MCF 10A (cell line): ENCODE data around the gene TAS1R1. TPM values are rescaled to one million over a fixed set of nuclear protein-coding genes. Genes with fewer than 3 reads are reported as not detected.

Experiments used
- BruUV-seq: library from RNA; stranded (reverse); fragments of 400-500 nt; replicated peaks from 2 replicates; lab custom pipeline; 2021; lab: Mats Ljungman, UMichigan
- CTCF ChIA-PET: fragments of 300-600 bp; sonication (Branson Sonifier 250); formaldehyde crosslinking; extraction: SDS; loops from one replicate; lab custom pipeline; 2021; ENCODE audit warnings: antibody characterized with exemption, inconsistent platforms; lab: Yijun Ruan, JAX
- POLR2A ChIA-PET: fragments of 300-600, 350-650 bp; sonication (Branson Sonifier 250); formaldehyde crosslinking; extraction: SDS; loops from one replicate; lab custom pipeline; 2020; ENCODE audit warnings: antibody characterized with exemption, inconsistent platforms; lab: Yijun Ruan, JAX
- DNase-seq: peaks from one replicate; pipeline ENCODE4 v3.0.0-alpha.2; 2018; ENCODE audit not compliant: unreplicated experiment
- H3K27ac Mint-ChIP-seq: one replicate; pipeline ENCODE4 v1.8.0; 2022; ENCODE audit warnings: mild to moderate bottlenecking, low read depth, mixed read lengths; ENCODE audit not compliant: unreplicated experiment
- H3K27me3 Mint-ChIP-seq: one replicate; pipeline ENCODE4 v1.8.0; 2022; ENCODE audit warnings: mixed read lengths; ENCODE audit not compliant: insufficient read depth, unreplicated experiment
- H3K36me3 Mint-ChIP-seq: one replicate; pipeline ENCODE4 v1.8.0; 2022; ENCODE audit warnings: mild to moderate bottlenecking, moderate library complexity, mixed read lengths; ENCODE audit not compliant: insufficient read depth, unreplicated experiment
- H3K4me1 Mint-ChIP-seq: one replicate; pipeline ENCODE4 v1.8.0; 2022; ENCODE audit warnings: mixed read lengths; ENCODE audit not compliant: insufficient read depth, unreplicated experiment
- H3K4me3 Mint-ChIP-seq: one replicate; pipeline ENCODE4 v1.8.0; 2022; ENCODE audit warnings: mild to moderate bottlenecking, moderate library complexity, mixed read lengths; ENCODE audit not compliant: unreplicated experiment
- H3K9me3 Mint-ChIP-seq: one replicate; pipeline ENCODE4 v1.8.0; 2022; ENCODE audit warnings: mixed read lengths; ENCODE audit not compliant: unreplicated experiment
- intact Hi-C: fragments of 100-400 bp; cut with micrococcal nuclease; formaldehyde crosslinking; loops from 2 replicates; pipeline ENCODE4 v1.14.1; 2022
- total RNA-seq: library from RNA; stranded (reverse); gene quantifications from 2 replicates; pipeline ENCODE4 v1.2.3, GENCODE V29; 2022
- TF ChIP-seq, protein P1 (sequence below): fragments of 200-600 bp; IDR thresholded peaks from one replicate; pipeline ENCODE4 v1.8.0; 2022; ENCODE audit warnings: antibody characterized with exemption, mild to moderate bottlenecking; ENCODE audit not compliant: unreplicated experiment

The TAS1R1 gene
- total RNA-seq, 1 experiment from 2014 or later, result not detected

DNA sequence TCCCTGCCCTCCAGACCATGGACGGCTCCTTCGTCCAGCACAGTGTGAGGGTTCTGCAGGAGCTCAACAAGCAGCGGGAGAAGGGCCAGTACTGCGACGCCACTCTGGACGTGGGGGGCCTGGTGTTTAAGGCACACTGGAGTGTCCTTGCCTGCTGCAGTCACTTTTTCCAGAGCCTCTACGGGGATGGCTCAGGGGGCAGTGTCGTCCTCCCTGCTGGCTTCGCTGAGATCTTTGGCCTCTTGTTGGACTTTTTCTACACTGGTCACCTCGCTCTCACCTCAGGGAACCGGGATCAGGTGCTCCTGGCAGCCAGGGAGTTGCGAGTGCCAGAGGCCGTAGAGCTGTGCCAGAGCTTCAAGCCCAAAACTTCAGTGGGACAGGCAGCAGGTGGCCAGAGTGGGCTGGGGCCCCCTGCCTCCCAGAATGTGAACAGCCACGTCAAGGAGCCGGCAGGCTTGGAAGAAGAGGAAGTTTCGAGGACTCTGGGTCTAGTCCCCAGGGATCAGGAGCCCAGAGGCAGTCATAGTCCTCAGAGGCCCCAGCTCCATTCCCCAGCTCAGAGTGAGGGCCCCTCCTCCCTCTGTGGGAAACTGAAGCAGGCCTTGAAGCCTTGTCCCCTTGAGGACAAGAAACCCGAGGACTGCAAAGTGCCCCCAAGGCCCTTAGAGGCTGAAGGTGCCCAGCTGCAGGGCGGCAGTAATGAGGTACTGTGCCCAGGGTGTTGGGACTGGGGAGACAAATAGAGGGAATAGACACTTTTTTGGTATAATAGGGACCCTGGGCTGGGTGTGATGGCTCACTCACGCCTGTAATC is 25.7 kb downstream of the TAS1R1 start:
- ChIA-PET CTCF (interaction anchor here (0.6 to 1.9 kb wide), 6 partner anchors 19 to 950 kb away, joined by 3 to 15 read pairs (median 4); partner anchors contain the start of genes NOL9 and TAS1R1), POLR2A (interaction anchor here (0.6 to 5.0 kb wide), 16 partner anchors 7 to 479 kb away, joined by 3 to 103 read pairs (median 5); partner anchors contain the start of genes DNAJC11, KLHL21, NOL9 and PLEKHG5)
- H3K4me1 Mint-ChIP-seq, result peaks cover 27% of the 10 kb centered on the region
- H3K27ac Mint-ChIP-seq, result peak overlapping the region; percentile 100
- no TSS peak for BruUV-seq
- H3K4me3 Mint-ChIP-seq, result peak overlapping the region; percentile 94
- H3K27me3 Mint-ChIP-seq, result no peaks in the 10 kb centered on the region
- TF ChIP-seq, protein P1, sequence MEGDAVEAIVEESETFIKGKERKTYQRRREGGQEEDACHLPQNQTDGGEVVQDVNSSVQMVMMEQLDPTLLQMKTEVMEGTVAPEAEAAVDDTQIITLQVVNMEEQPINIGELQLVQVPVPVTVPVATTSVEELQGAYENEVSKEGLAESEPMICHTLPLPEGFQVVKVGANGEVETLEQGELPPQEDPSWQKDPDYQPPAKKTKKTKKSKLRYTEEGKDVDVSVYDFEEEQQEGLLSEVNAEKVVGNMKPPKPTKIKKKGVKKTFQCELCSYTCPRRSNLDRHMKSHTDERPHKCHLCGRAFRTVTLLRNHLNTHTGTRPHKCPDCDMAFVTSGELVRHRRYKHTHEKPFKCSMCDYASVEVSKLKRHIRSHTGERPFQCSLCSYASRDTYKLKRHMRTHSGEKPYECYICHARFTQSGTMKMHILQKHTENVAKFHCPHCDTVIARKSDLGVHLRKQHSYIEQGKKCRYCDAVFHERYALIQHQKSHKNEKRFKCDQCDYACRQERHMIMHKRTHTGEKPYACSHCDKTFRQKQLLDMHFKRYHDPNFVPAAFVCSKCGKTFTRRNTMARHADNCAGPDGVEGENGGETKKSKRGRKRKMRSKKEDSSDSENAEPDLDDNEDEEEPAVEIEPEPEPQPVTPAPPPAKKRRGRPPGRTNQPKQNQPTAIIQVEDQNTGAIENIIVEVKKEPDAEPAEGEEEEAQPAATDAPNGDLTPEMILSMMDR, result no peak
- intact Hi-C loops, result loop anchor here (1.0 kb wide), 1 partner anchor 20 kb away; no protein-coding TSS in a partner anchor
- DNase-seq, result no peak
- peaks cover 8% of the 10 kb centered on the region for H3K36me3 Mint-ChIP-seq
- H3K9me3 Mint-ChIP-seq, result no peaks in the 10 kb centered on the region

DNA sequence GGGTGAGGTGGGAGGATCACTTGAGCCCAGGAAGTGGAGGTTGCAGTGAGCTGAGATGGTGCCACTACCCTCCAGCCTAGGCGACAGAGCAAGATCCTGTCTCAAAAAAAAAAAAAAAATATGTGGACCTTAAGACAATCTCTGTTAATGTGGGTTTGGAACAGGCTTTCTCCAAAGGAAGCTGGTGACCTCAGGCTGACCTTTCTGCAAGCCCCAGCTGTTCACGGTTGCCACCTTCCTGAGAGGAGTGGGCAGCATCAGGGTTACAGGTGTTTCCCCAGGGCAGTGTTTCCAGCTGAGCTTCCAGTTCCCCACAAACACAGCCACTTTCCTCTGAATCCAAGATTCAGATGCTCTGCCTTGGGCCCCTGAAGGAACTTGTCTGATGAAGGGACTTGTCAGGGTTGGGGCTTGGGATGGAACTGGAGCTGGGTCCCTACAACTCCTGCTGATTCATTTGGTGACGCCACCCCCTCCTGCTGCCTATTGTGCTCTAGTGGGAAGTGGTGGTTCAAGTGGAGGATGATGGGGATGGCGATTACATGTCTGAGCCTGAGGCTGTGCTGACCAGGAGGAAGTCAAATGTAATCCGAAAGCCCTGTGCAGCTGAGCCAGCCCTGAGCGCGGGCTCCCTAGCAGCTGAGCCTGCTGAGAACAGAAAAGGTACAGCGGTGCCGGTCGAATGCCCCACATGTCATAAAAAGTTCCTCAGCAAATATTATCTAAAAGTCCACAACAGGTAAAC is 26.6 kb downstream of the TAS1R1 start:
- H3K27me3 Mint-ChIP-seq, result no peaks in the 10 kb centered on the region
- no peaks in the 10 kb centered on the region for H3K9me3 Mint-ChIP-seq
- H3K27ac Mint-ChIP-seq, result peak overlapping the region; percentile 100
- DNase-seq, result peak; percentile 37
- POLR2A ChIA-PET, result interaction anchor here (1.0 to 5.0 kb wide), 4 partner anchors 7 to 28 kb away, joined by 4 to 103 read pairs (median 22); partner anchors contain the start of genes KLHL21, NOL9 and TAS1R1
- peaks cover 27% of the 10 kb centered on the region for H3K4me1 Mint-ChIP-seq
- no TSS peak for BruUV-seq
- TF ChIP-seq, protein P1, result no peak
- H3K36me3 Mint-ChIP-seq, result peaks cover 8% of the 10 kb centered on the region
- CTCF ChIA-PET, result interaction anchor here (0.6 to 1.9 kb wide), 3 partner anchors 28 to 159 kb away, joined by 3 to 15 read pairs (median 3); partner anchors contain the start of genes NOL9 and TAS1R1
- peak overlapping the region; percentile 94 for H3K4me3 Mint-ChIP-seq
- intact Hi-C loops, result no loop called here

DNA sequence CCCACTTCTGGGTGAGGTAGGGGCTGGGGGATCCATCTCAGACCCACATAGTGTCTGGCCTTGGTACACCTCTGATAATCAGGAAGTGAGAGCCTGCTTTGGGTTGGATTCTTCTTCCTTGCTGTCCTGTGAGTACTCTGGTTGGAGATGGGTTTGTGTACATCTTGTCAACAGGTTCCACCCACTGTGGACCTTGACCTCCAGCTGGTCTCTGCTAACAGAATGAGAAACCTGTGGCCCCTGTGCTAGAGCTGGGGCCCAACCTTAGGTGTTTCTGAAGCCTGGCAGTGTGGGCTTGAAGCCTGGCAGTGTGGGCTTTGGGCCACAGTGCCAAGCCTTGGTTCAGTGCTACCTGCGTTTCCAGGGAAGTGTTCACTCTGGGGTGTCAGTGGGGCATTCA is 27.3 kb downstream of the TAS1R1 start:
- CTCF ChIA-PET, result interaction anchor here (0.6 kb wide), 1 partner anchor 144 kb away, joined by 3 read pairs; no protein-coding TSS in a partner anchor
- TF ChIP-seq, protein P1, result no peak
- H3K9me3 Mint-ChIP-seq, result no peaks in the 10 kb centered on the region
- intact Hi-C loops, result no loop called here
- no TSS peak for BruUV-seq
- H3K27ac Mint-ChIP-seq, result peak overlapping the region; percentile 100
- H3K27me3 Mint-ChIP-seq, result no peaks in the 10 kb centered on the region
- peak overlapping the region; percentile 94 for H3K4me3 Mint-ChIP-seq
- POLR2A ChIA-PET, result interaction anchor here (3.4 to 5.0 kb wide), 2 partner anchors 18 to 28 kb away, joined by 33 to 103 read pairs; partner anchors contain the start of genes KLHL21, NOL9 and TAS1R1
- H3K4me1 Mint-ChIP-seq, result peaks cover 33% of the 10 kb centered on the region
- DNase-seq, result no peak
- H3K36me3 Mint-ChIP-seq, result peaks cover 8% of the 10 kb centered on the region
